Measurements from ENCODE around the gene CARHSP1.

DNA sequence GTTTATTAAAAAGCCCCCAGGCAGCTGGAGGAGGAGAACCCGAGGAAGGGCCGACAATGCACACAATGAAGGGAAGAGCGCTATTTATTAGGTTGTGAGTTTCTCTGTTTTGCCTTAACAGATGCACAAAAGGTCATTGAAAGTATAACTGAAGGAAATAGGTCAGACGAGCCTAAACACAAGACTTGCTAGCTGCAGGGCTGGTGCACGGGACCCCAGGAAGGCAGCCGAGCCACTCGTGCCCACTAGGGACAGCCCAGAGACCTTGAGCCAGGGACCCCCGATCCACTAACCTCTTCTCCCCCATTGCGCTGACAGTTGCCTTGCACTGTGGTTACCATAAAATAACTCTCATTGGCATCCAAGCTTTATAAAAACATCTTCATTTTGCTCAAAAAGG lies 24.6 kb upstream of the CARHSP1 start:
- no peak for TF ChIP-seq RAD21 (IDR thresholded peaks at IDR 0.05; ENCODE audit: low read depth)
- TF ChIP-seq CTCF (IDR thresholded peaks at IDR 0.05 in 2 of 3, conservative IDR thresholded peaks at IDR 0.05 in 1 of 3; ENCODE audit: borderline replicate concordance in 1 of 3, insufficient read depth in 1 of 3, low read depth in 2 of 3, low read length in 2 of 3): no peak
